Kidney (tissue), 14 donors: ENCODE results near the gene PDE12. TPM values are rescaled to one million over a fixed set of nuclear protein-coding genes. Genes with fewer than 3 reads are reported as not detected.

Source experiments
- DNase-seq, 5 donors: peaks; one replicate each; pipeline ENCODE4 v3.0.0-alpha.2; 2013 to 2020
- FAIRE-seq: peaks from 2 replicates; lab custom pipeline; 2012; peaks lifted over from hg19 to GRCh38; lab: Jason Lieb, UNC
- H3K27ac ChIP-seq, 2 donors: one replicate each; pipeline ENCODE4 v1.7.0; 2013; ENCODE audit warnings: low read depth in 2 of 2, low read length in 2 of 2, inconsistent platforms in 1 of 2
- H3K27me3 ChIP-seq: one replicate; pipeline ENCODE4 v1.7.1; 2013; ENCODE audit warnings: low read length, inconsistent platforms; ENCODE audit not compliant: control insufficient read depth, insufficient read depth
- H3K36me3 ChIP-seq, 3 donors: one replicate each; pipeline versions ENCODE4 v1.7.0 to v1.7.1; 2013; ENCODE audit warnings: low read length in 3 of 3, control low read depth in 1 of 3, inconsistent platforms in 1 of 3; ENCODE audit not compliant: insufficient read depth in 3 of 3, control insufficient read depth in 2 of 3
- H3K4me1 ChIP-seq, 3 donors: one replicate each; pipeline versions ENCODE4 v1.7.0 to v1.7.1; 2013; ENCODE audit warnings: low read length in 3 of 3, inconsistent platforms in 1 of 3, low read depth in 1 of 3; ENCODE audit not compliant: control insufficient read depth in 2 of 3, insufficient read depth in 2 of 3
- H3K4me3 ChIP-seq, 3 donors: one replicate each; pipeline versions ENCODE4 v1.7.0 to v1.8.1; 2013; ENCODE audit warnings: low read length in 3 of 3, control low read depth in 1 of 3, inconsistent platforms in 1 of 3
- H3K9ac ChIP-seq, 3 donors: one replicate each; pipeline versions ENCODE4 v1.7.0 to v1.7.1; 2013; ENCODE audit warnings: low read length in 3 of 3, control low read depth in 1 of 3, inconsistent platforms in 1 of 3
- H3K9me3 ChIP-seq, 3 donors: one replicate each; pipeline versions ENCODE4 v1.7.0 to v1.7.1; 2013; ENCODE audit warnings: low read length in 3 of 3, control low read depth in 1 of 3, inconsistent platforms in 1 of 3; ENCODE audit not compliant: control insufficient read depth in 2 of 3, insufficient read depth in 1 of 3
- intact Hi-C: fragments of 100-400 bp; cut with DNase I; formaldehyde crosslinking; loops from one replicate; pipeline ENCODE4 v1.11.1; 2022
- polyA plus RNA-seq: library from polyadenylated mRNA; stranded (reverse); fragments of 350-450 nt; fragmentation: Illumina TruSeq; extraction: RNeasy Lipid Tissue Mini Kit (QIAGEN cat#74804); gene quantifications from one replicate; pipeline ENCODE4 v1.2.3, GENCODE V29; 2014; ENCODE audit warnings: low read depth, low replicate concordance; ENCODE audit not compliant: insufficient read depth
- total RNA-seq: library from RNA; stranded (reverse); fragmentation: NEBNext Ultra II Directional; extraction: Animal tissue kit (Norgen Biotek cat#: 25700); gene quantifications from one replicate; pipeline ENCODE4 v1.2.1, GENCODE V29; 2021
- TF ChIP-seq, protein P1 (sequence below): IDR thresholded peaks from 3 replicates; pipeline ENCODE4 v1.5.1; 2012; ENCODE audit warnings: mild to moderate bottlenecking, moderate library complexity, borderline replicate concordance; ENCODE audit not compliant: insufficient read depth; ENCODE audit errors: extremely low read depth
- donor health status: control.
- donor health status: control.
- donor health status: control.
- donor health status: control.
- donor health status: control.
- donor health status: DM: yes; HTN: yes; CAD: no.
- donor health status: Normal renal cell carcinoma (clear cell type).

Gene PDE12
- total and polyA plus RNA-seq, 2 donors from 2014 or later = 6.1 to 21.1 TPM

GRCh38 chr3:57544181-57545125 lies 11.6 kb upstream of the PDE12 start, which contains the start of gene DNAH12:
TSS of gene DNAH12 (minus strand) at chr3:57544344. CDS start at chr3:57542870, 1,474 bp downstream.
- H3K27ac ChIP-seq = no peak within 1 kb of the TSS
- intact Hi-C loops = no loop called here
- FAIRE-seq (no peak), DNase-seq (peak; percentile 89 to 98 (median 97))
- H3K4me3 ChIP-seq = peak within 1 kb of the TSS; percentile 17 to 64 (median 51)
- H3K27me3 ChIP-seq = no peaks in the 10 kb centered on the region
- H3K4me1 ChIP-seq = peaks cover 0 to 4% (median 3%) of the 10 kb centered on the region in 3 donors
- no peaks in the 10 kb centered on the region for H3K9me3 ChIP-seq
- TF ChIP-seq, protein P1, sequence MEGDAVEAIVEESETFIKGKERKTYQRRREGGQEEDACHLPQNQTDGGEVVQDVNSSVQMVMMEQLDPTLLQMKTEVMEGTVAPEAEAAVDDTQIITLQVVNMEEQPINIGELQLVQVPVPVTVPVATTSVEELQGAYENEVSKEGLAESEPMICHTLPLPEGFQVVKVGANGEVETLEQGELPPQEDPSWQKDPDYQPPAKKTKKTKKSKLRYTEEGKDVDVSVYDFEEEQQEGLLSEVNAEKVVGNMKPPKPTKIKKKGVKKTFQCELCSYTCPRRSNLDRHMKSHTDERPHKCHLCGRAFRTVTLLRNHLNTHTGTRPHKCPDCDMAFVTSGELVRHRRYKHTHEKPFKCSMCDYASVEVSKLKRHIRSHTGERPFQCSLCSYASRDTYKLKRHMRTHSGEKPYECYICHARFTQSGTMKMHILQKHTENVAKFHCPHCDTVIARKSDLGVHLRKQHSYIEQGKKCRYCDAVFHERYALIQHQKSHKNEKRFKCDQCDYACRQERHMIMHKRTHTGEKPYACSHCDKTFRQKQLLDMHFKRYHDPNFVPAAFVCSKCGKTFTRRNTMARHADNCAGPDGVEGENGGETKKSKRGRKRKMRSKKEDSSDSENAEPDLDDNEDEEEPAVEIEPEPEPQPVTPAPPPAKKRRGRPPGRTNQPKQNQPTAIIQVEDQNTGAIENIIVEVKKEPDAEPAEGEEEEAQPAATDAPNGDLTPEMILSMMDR = no peak
- no peaks in the 10 kb centered on the region for H3K36me3 ChIP-seq
- H3K9ac ChIP-seq = peak within 1 kb of the TSS in 2 of 3 donors; percentile 33 to 58

- Histone ChIP-seq H3K9me3 (no peaks in the 10 kb centered on the region), H3K27ac (no peak overlapping the region), H3K36me3 (no peaks in the 10 kb centered on the region), H3K4me1 (peaks cover 0 to 4% (median 3%) of the 10 kb centered on the region in 3 donors), H3K4me3 (no peak overlapping the region), H3K27me3 (no peaks in the 10 kb centered on the region), H3K9ac (no peak overlapping the region)
- no peak for DNase-seq
- FAIRE-seq = no peak
- TF ChIP-seq, protein P1 = no peak
- intact Hi-C loops = no loop called here
Measured at GRCh38 chr3:57545636-57546268, 10.3 kb upstream of the PDE12 start.

- H3K9me3 ChIP-seq = no peaks in the 10 kb centered on the region
- TF ChIP-seq, protein P1 = no peak
- FAIRE-seq (no peak), DNase-seq (no peak)
- H3K27me3 ChIP-seq = no peaks in the 10 kb centered on the region
- peaks cover 0 to 4% (median 3%) of the 10 kb centered on the region in 3 donors for H3K4me1 ChIP-seq
- no peak overlapping the region for H3K27ac ChIP-seq
- H3K9ac ChIP-seq = no peak overlapping the region
- intact Hi-C loops = no loop called here
- no peaks in the 10 kb centered on the region for H3K36me3 ChIP-seq
- no peak overlapping the region for H3K4me3 ChIP-seq
Measured at GRCh38 chr3:57546616-57547015, 9.5 kb upstream of the PDE12 start.
